HG02642 (cell line): Measurements from ENCODE around the gene ZNF865.

Experiments used
- ATAC-seq: cut with Tn5 transposase; IDR thresholded peaks from one replicate; pipeline ENCODE4 v1.9.1; 2021; ENCODE audit warnings: mild to moderate bottlenecking; ENCODE audit not compliant: unreplicated experiment, poor library complexity

ZNF865 gene

DNA sequence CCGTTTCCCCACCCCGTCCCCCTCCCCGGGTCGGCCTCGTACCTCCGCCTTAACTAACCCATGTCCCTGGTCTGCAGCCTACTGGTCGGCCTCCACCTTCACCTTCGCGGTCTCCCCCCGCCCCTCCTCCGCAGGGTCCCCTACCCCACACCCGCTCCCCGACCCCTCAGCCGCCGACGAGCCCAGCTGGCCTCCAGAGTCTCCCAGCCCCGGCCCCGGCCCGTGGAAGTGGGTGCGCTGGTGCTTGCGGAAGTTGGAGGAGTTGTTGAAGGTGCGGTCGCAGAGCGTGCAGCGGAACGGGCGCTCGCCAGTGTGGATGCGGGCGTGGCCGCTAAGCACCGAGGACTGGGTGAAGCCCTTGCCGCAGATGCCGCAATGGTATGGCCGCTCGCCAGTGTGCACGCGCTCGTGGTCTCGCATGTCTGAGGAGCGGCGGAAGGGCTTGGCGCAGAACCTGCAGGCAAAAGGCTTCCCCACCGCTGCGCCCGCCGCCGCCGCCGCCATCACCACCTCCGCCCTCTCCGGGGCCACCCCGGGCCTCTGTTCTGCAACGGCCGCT, 16.3 kb downstream of the ZNF865 start:
- no peak for ATAC-seq

DNA sequence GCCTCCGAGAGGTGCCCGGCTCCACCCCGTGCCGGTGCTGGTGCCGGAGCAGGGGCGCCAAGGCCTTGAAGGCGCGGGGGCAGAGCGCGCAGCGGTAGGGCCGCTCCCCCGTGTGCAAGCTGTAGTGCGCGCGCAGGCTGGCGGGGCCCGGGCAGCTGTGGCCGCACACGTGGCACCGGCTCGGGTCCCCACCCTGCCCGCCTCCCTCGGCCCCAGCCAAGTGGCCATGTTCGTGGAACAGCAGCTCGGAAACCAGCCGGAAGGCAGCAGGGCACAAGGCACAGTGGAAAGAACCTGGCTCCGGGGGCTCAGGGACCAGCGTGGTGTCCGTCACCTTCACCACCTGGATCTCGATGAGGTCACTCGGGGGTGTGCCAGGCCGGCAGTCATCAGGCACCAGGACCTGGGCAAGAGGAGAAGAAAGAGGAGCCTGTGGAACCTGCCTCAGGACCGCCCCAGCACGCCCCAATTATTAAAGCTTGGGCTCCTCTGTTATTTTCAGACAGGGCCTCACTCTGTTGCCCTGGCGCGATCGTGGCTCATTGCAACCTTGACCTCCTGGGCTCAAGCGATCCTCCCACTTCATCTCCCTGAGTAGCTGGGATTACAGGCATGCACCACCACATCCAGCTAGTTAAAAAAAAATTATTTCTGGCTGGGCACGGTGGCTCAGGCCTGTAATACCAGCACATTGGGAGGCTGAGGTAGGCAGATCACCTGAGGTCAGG, 17.0 kb downstream of the ZNF865 start:
- ATAC-seq, result no peak

- no peak for ATAC-seq
Observed at GRCh38 chr19:55623130-55623529, 17.7 kb downstream of the ZNF865 start.

- no peak for ATAC-seq
Observed at GRCh38 chr19:55623561-55623960, 18.1 kb downstream of the ZNF865 start.

- peak; percentile 79 for ATAC-seq
Observed at GRCh38 chr19:55624109-55625003, 18.9 kb downstream of the ZNF865 start, which contains the start of gene ZNF784. Gene ZNF784, minus strand, starts transcription at chr19:55624566. Its CDS starts 5 bp downstream, at chr19:55624561.

GRCh38 chr19:55625004-55625326, 19.5 kb downstream of the ZNF865 start:
- ATAC-seq, result no peak

- no peak for ATAC-seq
Observed at GRCh38 chr19:55626350-55626749, 20.9 kb downstream of the ZNF865 start.

- ATAC-seq, result no peak
Observed at GRCh38 chr19:55632463-55632834, 27.0 kb downstream of the ZNF865 start.

DNA sequence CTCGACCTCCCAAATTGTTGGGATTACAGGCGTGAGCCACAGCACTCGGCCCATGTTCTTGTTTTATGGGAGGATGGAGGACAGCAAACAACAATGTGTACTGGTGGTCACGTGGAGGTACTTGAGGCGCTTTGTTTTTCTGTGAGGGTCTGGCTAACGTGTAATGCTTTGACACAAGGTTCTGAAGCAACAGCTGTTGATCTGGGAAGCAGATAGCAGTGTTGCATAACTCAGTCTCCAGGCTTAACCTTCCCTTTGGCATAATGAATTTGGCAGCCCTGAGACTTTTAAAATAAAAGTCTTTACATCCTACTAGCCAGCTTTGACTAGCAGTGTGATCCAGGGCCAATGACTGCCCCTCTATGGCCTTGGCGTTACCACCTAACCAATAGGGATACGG, 28.4 kb downstream of the ZNF865 start:
- ATAC-seq, result no peak

DNA sequence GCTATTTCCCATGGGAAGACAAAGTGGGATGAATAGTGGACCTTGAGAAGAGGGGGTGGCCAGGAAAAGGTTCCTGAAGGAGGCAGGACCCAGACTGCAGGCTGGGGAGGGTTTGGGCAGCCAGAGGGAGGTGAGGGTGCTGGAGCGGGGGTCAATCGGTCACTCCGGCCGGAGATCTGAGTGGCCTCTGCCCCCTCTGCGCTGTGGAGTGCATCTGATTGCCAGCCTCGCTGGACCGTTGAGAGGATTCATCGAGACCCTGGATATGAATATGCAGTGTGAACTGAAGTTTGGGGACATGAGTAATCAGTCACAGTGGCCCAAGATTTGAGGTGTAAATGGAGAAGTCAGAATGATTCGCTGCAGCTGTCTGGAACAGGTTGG, 29.9 kb downstream of the ZNF865 start:
- no peak for ATAC-seq

GRCh38 chr19:55635856-55636440, 30.5 kb downstream of the ZNF865 start:
- ATAC-seq, result no peak

DNA sequence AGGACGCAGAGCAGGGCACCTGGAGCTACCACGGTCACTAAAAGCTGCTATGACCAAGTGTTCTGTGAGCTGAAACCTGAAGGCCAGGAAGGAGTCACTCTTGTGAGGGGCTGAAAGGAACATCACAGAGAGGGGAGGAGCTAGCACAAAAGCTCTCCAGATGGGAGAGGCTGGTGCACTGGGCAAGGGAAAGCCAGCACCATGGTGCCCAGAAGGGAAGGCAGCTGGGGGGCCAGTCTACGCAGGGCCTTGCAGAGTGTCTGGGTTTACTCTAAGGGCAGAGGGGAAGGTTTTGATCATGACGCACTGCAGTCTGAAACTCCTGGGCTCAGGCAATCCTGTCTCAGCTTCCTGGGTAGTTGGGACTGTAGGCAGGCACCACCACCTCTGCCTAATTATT, 31.3 kb downstream of the ZNF865 start:
- ATAC-seq, result no peak

DNA sequence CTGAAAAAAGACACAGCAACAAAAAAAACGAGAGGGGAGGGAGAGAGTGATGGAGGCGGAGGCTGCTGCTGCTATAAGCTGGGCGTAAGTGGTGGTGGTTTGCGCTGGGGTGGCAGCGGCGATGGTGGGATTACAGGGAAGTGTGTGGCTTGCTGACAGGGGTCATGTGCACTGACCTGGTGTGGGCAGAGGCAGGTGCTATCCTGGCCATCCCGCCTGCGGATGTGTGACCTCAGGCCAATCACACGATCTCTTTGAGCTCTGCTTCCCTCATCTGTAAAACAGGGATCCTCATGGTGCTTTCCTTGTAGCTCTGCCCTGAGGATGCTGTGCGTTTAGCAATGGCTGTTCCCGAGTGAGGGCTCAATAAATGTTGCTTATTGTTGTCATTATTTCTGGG, 32.1 kb downstream of the ZNF865 start:
- no peak for ATAC-seq

DNA sequence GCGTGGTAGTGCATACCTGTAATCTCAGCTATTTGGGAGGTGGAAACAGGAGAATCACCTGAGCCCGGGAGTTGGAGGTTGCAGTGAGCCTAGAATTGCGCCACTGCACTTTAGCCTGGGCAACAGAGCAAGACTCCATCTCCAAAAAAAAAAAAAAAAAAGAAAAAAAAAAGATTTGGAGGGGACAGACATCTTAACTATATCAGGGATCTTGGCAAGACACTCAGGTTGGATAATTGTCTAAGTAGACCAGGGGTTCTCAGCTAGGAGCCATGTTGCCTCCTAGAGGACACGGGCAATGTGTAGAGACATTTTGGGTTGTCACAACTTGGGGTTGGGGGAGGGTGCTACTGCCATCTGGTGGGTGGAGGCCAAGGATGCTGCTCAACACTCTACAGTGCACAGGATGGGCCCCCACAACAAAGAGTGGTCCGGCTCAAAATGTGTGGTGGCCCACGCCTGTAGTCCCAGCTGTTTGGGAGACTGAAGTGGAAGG, 33.5 kb downstream of the ZNF865 start:
- no peak for ATAC-seq

- no peak for ATAC-seq
Observed at GRCh38 chr19:55640043-55640576, 34.7 kb downstream of the ZNF865 start.

- ATAC-seq, result peak; percentile 34
Observed at GRCh38 chr19:55640577-55641425, 35.4 kb downstream of the ZNF865 start, which contains the start of gene ZNF580. Gene ZNF580, plus strand, starts transcription at chr19:55641002. Its CDS starts 1,507 bp downstream, at chr19:55642509.

DNA sequence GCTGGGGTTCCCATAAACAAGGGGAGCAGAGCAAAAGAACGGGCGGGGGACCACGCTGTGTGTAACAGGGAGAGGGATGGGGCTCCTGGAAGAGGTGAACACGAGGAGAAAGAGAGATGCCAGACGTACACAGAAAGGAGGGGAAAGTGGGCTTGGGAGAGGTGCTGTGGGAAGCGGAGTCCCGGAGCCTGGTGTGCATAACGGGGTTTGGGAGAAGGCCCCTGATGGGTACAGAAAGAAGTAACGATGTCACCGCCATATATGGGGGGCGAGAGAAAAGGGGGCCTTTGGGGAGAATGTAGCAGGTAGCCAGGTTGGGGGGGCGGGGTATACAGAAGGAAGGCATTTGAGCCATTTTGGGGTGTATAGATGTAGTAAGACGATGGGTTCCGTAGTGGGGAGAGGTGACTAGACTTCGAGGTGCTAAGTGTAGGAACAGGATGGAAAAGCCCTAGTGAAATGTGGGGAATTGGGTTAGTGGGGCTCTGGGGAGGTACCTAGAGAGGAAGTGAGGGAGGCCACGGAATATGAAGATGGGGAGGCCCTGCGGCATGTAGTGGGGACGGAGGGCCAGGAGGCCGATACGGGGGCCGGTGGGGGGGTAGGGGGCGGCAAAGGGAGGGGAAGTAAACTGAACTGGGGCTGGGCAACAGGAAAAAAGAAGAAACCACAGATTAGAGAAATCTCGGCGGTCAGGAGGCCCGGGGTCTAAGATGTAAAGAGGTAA, 36.1 kb downstream of the ZNF865 start:
- no peak for ATAC-seq

- ATAC-seq, result peak; percentile 5
Observed at GRCh38 chr19:55642153-55643002, 36.9 kb downstream of the ZNF865 start.
